Pulmonary artery endothelial cell (primary cell): Measurements from ENCODE around the gene RAB32. TPM values are rescaled to one million over a fixed set of nuclear protein-coding genes. Genes with fewer than 3 reads are reported as not detected.
A peak's percentile ranks its signal among the peaks of the same experiment; 100 is the strongest.
"Not testable (repeated sequence)": the region's sequence is repeated elsewhere in the genome, so short reads cannot be mapped to it uniquely, and the experiment has no call there.

Source experiments
- DNase-seq: peaks from one replicate; pipeline ENCODE4 v3.0.0-alpha.2; 2011; ENCODE audit warnings: low read depth, low spot score
- total RNA-seq: library from RNA; depleted of rRNA; stranded (reverse); fragments of >200 nt; gene quantifications from 2 replicates; pipeline ENCODE4 v1.2.3, GENCODE V29; 2014

RAB32 gene
- total RNA-seq: 137 and 176 TPM in 2 replicates

- peak; percentile 82 for DNase-seq
These were observed at the start of gene RAB32 for GRCh38 chr6:146543211-146543939. RAB32 (plus strand) TSS chr6:146543833; CDS start chr6:146543872, 39 bp downstream.

DNA sequence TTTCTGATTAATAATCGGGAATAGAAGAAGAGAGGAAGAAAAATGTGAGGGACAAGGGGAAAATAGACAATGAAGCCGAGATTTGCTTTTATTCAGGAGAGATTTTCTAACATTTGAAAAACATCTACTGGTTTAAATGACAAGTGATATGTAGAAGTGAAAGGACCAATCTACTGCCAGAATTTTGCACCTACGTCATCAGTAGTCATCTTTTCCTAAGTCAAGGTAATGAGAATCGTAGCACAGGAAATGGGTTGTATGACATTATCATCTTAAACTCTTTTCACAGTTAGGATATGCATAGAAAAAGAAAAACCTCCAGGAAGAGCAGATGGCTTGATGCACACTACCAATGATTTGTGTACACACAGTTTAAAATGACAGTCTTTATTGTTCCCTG, 45.3 kb upstream of the RAB32 start:
- DNase-seq: no peak

DNA sequence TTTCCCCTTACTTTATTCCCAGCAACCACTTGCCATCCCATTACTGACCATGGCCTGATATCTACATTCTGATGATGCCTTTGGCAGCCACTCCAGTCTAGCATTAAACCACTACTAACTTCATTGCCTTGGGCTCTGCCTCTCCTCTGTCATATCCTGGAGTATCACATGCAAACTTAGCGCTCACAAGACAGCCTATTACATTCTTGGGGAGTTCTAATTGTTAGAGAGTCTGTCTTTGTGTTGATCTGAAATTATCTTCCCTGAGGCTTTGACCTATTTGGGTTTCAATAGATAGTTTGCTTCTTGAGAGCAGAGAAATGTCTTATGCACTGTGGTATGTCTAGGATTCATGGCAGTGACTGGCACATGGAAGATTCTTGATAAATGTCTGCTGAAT, 40.5 kb upstream of the RAB32 start:
- no peak for DNase-seq

- DNase-seq: no peak
These were observed 28.4 kb upstream of the RAB32 start for GRCh38 chr6:146515212-146515611.

DNA sequence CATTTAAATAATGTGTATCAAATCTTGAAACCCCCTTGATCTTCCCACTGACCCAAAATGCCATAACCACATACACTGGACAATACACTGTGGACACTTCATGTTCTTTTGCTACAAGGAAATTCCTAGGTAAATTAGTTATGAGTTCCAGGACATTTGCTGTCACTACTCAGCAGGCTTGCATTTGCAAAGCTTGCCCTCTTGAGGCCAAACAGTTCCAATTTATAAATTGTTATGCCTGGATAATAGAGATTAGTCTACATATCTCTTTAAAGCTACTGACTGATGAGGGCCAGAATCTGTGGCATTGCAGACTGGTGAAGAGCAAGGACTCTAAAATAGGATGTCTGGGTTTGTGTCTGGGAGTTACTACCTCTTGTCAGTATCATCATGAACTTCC, 17.4 kb upstream of the RAB32 start:
- DNase-seq: no peak

- DNase-seq: no peak
These were observed 10.9 kb upstream of the RAB32 start for GRCh38 chr6:146532702-146533101.

- DNase-seq: no peak
These were observed 787 bp upstream of the RAB32 start for GRCh38 chr6:146542881-146543210.

GRCh38 chr6:146543940-146544615, 445 bp downstream of the RAB32 start:
- DNase-seq: no peak

- DNase-seq: no peak
These were observed 1.1 kb downstream of the RAB32 start for GRCh38 chr6:146544616-146545182.

DNA sequence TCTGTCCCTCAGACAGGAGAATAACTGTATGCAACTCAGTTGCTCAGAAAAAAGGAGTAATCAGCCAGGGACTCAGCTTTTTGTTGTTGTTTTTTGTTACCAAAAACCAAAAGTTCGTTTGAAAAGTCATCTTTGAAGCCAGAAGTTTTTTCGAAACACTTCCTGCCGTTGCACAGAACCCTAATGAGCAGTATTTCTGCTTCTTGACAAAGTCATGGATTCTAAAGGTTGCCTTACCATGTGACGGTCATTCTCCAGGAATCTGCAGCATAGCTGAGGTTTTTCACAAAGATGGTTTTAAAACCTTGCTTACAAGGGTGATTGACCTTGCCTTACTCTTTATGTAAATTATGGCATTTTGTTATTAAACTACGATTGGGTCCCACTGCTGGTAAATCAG, 1.9 kb downstream of the RAB32 start:
- no peak for DNase-seq

DNA sequence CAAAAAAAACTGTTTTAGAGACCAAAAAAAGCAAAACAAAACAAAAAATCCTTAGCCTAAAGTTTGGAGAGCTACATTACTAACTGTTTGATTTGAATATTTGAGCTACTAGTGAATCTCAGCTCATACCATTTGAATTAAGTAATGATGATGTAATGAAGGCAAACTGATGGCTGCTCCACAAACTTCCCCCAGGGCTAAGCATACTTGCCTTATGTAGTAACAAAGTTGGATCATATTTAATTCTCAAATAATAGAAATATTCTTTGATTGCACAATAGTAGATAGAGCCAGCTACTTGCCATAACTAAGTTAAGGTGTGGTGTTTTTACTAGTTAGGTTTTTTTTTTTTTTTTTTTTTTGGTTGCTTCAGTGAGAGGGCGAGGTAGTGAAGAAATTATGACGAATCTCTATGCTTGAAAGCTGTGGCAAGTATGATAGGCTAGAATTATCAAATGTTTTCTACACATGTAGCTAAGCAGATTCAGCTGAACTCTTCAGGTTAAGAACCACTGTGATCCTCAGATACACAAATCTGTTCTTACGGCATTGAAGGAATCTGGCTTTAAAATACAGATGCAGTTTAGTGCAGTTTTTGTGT, 2.9 kb downstream of the RAB32 start:
- peak; percentile 56 for DNase-seq

- no peak for DNase-seq
These were observed 4.3 kb downstream of the RAB32 start for GRCh38 chr6:146547889-146548288.

DNA sequence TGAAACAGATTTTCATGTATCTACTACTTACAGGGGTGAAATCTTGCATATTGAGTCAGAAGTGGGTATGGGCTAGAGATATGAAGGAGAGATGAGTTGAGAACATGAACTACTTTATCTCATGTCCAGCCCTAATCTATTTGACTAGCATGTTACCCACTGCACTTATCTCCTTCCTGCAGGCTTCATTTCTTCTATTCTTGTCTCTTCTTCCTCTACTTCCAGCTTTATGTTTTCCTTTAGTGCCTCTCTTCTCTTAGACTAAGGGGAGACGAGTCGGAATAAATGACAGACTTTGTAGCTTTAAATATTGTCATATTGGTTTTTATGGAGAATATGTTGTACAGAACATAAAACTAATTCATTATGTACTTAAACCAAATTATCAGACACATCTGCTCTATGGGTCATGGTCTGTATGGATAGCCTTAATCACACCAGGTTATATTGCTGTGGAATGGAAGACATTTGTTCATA, 5.3 kb downstream of the RAB32 start:
- DNase-seq: no peak

GRCh38 chr6:146550911-146551310, 7.3 kb downstream of the RAB32 start:
- no peak for DNase-seq

DNA sequence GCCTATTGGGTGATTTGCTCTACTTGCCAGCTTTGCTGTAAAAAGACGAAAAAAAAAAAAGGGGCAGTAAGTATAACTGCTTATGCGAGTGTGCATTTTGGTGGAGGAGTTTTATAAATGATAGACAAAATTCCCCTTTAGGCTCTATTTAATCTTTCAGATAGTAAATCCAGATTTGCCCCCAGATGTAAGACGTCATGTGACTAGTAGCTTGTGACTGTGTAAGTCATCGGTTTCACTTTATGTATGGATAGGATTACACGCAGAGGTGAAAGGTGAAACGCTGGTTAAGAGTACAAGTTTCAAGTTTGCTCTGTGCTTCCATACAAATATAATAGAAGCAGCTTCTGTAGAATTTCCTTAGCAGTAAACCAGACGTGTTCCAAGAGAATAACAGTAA, 7.9 kb downstream of the RAB32 start:
- no peak for DNase-seq

DNA sequence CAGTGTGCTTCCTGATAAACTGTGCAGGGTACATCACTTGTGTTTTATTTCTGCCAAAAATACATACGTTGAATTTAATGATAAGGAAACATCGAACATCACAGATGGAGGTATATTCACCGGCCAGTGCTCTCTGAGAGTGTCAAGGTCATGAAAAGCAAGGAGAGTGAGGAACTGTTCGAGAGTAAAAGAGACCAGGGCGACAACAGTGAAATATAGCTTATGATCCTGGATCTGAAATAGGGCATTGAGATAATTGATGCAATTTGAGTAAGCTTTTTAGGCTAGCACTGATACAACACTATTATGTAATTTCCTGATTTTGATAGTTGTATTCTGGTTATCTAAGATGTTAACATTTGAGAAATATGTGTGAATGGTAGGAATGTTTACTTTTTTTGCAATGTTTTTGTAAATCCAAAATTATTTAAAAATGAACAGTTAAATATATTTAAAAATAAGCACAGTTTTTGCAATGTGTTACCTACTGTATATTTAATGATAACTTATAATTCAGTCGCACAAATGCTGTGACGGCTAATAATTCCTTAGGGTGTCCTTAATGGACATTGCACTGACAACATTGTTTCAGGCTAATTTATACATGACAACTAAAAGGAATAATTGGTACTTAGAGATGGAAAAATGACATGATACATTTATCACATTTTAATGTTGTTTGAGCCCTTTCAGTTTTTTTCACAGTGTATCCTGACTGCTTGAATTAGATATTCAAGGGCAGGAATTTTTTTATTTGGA, 9.9 kb downstream of the RAB32 start:
- DNase-seq: no peak

DNA sequence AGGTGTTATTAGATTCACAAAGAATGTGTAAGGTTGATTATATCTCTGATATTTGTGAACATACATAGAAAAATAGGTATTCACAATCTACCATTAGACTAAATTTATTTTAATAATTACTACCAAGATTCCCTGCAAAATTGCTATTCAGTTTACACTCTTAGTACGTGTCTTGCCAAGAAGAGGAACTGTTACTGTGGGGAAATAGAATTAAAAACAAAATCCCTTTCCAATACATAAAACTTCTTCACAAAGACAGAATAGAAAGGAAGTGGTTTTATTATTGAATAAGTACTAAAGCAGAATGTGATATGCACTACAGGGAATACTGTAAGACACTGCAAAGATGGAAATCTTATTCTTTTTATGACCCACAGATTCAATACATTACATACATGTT, 17.0 kb downstream of the RAB32 start:
- no peak for DNase-seq

DNA sequence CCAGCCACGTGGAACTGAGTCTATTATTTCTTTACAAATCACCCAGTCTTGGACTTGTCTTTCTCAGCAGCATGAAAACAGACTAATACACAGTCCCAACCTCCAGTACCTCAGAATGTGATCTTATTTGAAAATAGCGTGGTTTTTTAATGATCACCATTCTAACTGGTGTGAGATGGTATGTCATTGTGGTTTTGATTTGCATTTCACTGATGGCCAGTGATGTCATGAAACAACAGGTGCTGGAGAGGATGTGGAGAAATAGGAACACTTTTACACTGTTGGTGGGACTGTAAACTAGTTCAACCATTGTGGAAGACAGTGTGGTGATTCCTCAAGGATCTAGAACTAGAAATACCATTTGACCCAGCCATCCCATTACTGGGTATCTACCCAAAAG, 23.0 kb downstream of the RAB32 start:
- DNase-seq: not testable (repeated sequence)

DNA sequence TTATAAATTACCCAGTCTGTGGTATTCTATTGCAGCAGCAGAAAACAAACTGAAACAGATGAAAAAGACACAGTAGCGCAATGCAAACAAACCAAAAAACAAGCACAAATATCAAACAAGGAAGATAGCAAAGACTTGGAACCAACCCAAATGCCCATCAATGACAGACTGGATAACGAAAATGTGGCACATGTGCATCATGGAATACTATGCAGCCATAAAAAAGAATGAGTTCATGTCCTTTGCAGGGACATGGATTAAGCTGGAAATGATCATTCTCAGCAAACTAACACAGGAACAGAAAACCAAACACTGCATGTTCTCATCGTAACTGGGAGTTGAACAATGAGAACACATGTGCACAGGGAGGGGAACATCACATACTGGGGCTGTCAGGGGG, 25.0 kb downstream of the RAB32 start:
- DNase-seq: not testable (repeated sequence)

DNA sequence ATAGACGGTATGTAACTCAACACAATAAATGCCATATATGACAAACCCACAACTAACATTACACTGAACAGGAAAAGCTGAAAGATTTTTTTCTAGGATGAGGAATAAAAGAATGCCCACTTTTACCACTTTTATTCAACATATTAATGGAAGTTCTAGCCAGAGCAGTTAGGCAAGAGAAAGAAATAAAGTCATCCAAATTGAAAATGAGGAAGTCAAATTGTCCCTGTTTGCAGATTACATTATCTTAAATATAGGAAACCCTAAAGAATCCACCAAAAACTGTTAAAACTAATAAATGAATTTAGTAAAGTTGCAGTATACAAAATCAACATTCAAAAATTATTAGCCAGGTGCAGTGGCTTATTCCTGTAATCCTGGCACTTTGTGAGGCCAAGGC, 30.6 kb downstream of the RAB32 start:
- DNase-seq: no peak

DNA sequence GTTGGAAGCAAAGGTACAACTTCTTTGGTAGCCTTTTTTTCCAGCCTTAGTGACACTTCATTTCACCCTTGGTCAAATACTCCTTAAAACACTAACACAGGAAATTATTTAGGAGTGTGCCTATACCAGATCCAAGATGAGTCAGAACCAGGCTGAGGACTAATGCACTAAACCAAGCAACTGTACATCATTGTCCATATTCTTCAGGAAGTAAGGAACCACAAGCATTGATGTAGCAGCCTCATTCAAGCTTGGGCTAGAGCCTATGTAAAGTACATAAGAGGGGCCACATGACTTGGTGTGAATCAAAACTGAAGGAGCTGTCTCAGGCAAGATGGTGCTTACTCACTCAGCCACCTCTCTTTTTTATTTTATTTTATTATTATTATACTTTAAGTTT, 34.4 kb downstream of the RAB32 start:
- DNase-seq: no peak

DNA sequence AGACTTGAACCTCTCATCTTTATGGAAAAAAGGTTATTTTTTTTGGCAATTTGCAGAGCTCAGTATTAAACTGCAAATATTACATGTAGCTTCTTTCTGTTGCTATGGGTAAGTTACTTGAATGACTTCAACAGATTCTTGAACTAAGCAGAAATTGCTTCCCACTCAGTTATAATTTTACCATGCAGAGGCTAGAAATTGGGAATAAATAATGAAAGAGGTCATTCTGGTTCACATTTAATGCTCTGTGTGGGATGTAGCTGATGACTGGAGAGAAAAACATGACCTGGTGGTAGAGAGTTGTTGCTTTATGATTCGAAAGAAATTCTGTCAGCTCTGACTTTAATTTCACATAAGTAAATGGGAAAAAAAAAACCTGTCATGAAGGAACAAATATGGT, 38.3 kb downstream of the RAB32 start:
- no peak for DNase-seq
